SK-N-SH (cell line): Measurements from ENCODE around the gene UBE2E2. TPM values are rescaled to one million over a fixed set of nuclear protein-coding genes. Genes with fewer than 3 reads are reported as not detected.

Experiments
- CTCF ChIA-PET: fragments of 300-600, 350-600 bp; formaldehyde crosslinking; extraction: SDS; loops from one replicate; lab custom pipeline; 2021; lab: Yijun Ruan, JAX
- POLR2A ChIA-PET: fragments of 350-600 bp; sonication (Branson Sonifier 250); formaldehyde crosslinking; extraction: SDS; loops from one replicate; lab custom pipeline; 2020; ENCODE audit warnings: antibody characterized with exemption, inconsistent platforms; lab: Yijun Ruan, JAX
- DNase-seq: peaks from one replicate; pipeline ENCODE4 v3.0.0; 2012
- H2AFZ ChIP-seq: fragments of 200-600 bp; sonication (generic); 2 replicates; pipeline ENCODE4 v1.8.1; 2016; ENCODE audit warnings: antibody characterized with exemption, mild to moderate bottlenecking, low read depth
- H3F3A ChIP-seq: fragments of 200-600 bp; sonication (generic); replicated peaks from 2 replicates; pipeline ENCODE3; 2016; ENCODE audit warnings: antibody characterized with exemption, mild to moderate bottlenecking; ENCODE audit not compliant: insufficient read depth
- H3K27ac ChIP-seq, 2 experiments: fragments of 200-500 bp in 1 of 2; fragments of 200-600 bp in 1 of 2; sonication (Bioruptor generic) in 1 of 2; sonication (generic), shearing (Covaris generic) in 1 of 2; 2 replicates each; pipeline versions ENCODE4 v1.5.1 to v1.6.1; 2014 to 2016; ENCODE audit warnings: low read depth in 2 of 2, inconsistent platforms in 1 of 2, low read length in 1 of 2, mild to moderate bottlenecking in 1 of 2, mixed read lengths in 1 of 2
- H3K27me3 ChIP-seq: fragments of 200-600 bp; sonication (generic), shearing (Covaris generic); 2 replicates; pipeline ENCODE4 v1.6.1; 2016; ENCODE audit warnings: mixed run types; ENCODE audit not compliant: insufficient read depth
- H3K36me3 ChIP-seq, 2 experiments: fragments of 200-500 bp in 1 of 2; fragments of 200-600 bp in 1 of 2; sonication (Bioruptor generic) in 1 of 2; sonication (generic) in 1 of 2; replicated peaks in 1 of 2; 2 replicates each; pipeline versions ENCODE3 to v1.5.1; 2014 to 2016; ENCODE audit warnings: low read length in 1 of 2, mild to moderate bottlenecking in 1 of 2; ENCODE audit not compliant: insufficient read depth in 2 of 2, control insufficient read depth in 1 of 2
- H3K4me1 ChIP-seq, 2 experiments: fragments of 200-500 bp in 1 of 2; fragments of 200-600 bp in 1 of 2; sonication (Bioruptor generic) in 1 of 2; sonication (generic), shearing (Covaris generic) in 1 of 2; 2 replicates each; pipeline versions ENCODE4 v1.5.1 to v1.6.1; 2014 to 2016; ENCODE audit warnings: low read depth in 1 of 2, low read length in 1 of 2, mixed run types in 1 of 2; ENCODE audit not compliant: insufficient read depth in 2 of 2, control insufficient read depth in 1 of 2
- H3K4me2 ChIP-seq: fragments of 200-600 bp; sonication (generic), shearing (Covaris generic); 2 replicates; pipeline ENCODE4 v1.6.1; 2017; ENCODE audit warnings: mixed run types
- H3K4me3 ChIP-seq, 2 experiments: fragments of 200-500 bp in 1 of 2; fragments of 200-600 bp in 1 of 2; sonication (Bioruptor generic) in 1 of 2; sonication (generic), shearing (Covaris generic) in 1 of 2; 2 replicates each; pipeline versions ENCODE4 v1.5.1 to v1.8.1; 2014 to 2016; ENCODE audit warnings: low read depth in 2 of 2, inconsistent platforms in 1 of 2, low read length in 1 of 2, mild to moderate bottlenecking in 1 of 2, mixed read lengths in 1 of 2, moderate library complexity in 1 of 2
- H3K79me2 ChIP-seq: fragments of 200-600 bp; sonication (generic); 2 replicates; pipeline ENCODE4 v1.8.1; 2017; ENCODE audit warnings: mild to moderate bottlenecking; ENCODE audit not compliant: insufficient read depth
- H3K9ac ChIP-seq: fragments of 200-600 bp; sonication (generic); 2 replicates; pipeline ENCODE4 v1.6.1; 2017; ENCODE audit warnings: mixed run types
- H3K9me2 ChIP-seq: fragments of 200-600 bp; sonication (generic); 2 replicates; pipeline ENCODE4 v1.6.1; 2017; ENCODE audit warnings: mixed run types
- H3K9me3 ChIP-seq: fragments of 200-600 bp; sonication (generic); 2 replicates; pipeline ENCODE4 v1.6.1; 2017; ENCODE audit warnings: mixed run types, mild to moderate bottlenecking, moderate library complexity
- H4K20me1 ChIP-seq: fragments of 200-600 bp; sonication (generic); 2 replicates; pipeline ENCODE4 v1.6.1; 2017; ENCODE audit warnings: mild to moderate bottlenecking, mixed run types; ENCODE audit not compliant: insufficient read depth
- ELF1 ChIP-seq: IDR thresholded peaks from 2 replicates; pipeline ENCODE4 v1.4.0; 2012
- FOSL2 ChIP-seq: IDR thresholded peaks from 2 replicates; pipeline ENCODE4 v1.4.0; 2012; ENCODE audit warnings: low read depth, mild to moderate bottlenecking, moderate library complexity, borderline replicate concordance
- FOXM1 ChIP-seq: IDR thresholded peaks from 2 replicates; pipeline ENCODE4 v1.4.0; 2012; ENCODE audit warnings: low read depth, mild to moderate bottlenecking
- GATA2 ChIP-seq: sonication (generic); formaldehyde crosslinking; IDR thresholded peaks from 2 replicates; pipeline ENCODE4 v1.5.0; 2020; ENCODE audit warnings: mild to moderate bottlenecking, missing genetic modification reagents
- JUND ChIP-seq: IDR thresholded peaks from 2 replicates; pipeline ENCODE4 v1.4.0; 2012
- MXI1 ChIP-seq: IDR thresholded peaks from 2 replicates; pipeline ENCODE4 v1.6.1; 2012; ENCODE audit warnings: mild to moderate bottlenecking, low read depth, low read length, improper control_type of control experiment
- NRF1 ChIP-seq: IDR thresholded peaks from 2 replicates; pipeline ENCODE4 v1.6.1; 2012; ENCODE audit warnings: low read depth, mild to moderate bottlenecking, low read length
- POLR2AphosphoS5 ChIP-seq: IDR thresholded peaks from 2 replicates; pipeline ENCODE4 v1.6.1; 2012; ENCODE audit warnings: low read depth, low read length
- RXRA ChIP-seq: IDR thresholded peaks from 2 replicates; pipeline ENCODE4 v1.4.0; 2012; ENCODE audit warnings: low read depth, mild to moderate bottlenecking, borderline replicate concordance
- SIN3A ChIP-seq: IDR thresholded peaks from 2 replicates; pipeline ENCODE4 v1.6.1; 2012; ENCODE audit warnings: low read depth, mild to moderate bottlenecking, low read length, moderate library complexity, borderline replicate concordance
- TAF1 ChIP-seq: IDR thresholded peaks from 2 replicates; pipeline ENCODE4 v1.6.1; 2012; ENCODE audit warnings: low read depth, mild to moderate bottlenecking, low read length, moderate library complexity, borderline replicate concordance
- TEAD4 ChIP-seq: IDR thresholded peaks from 2 replicates; pipeline ENCODE4 v1.4.0; 2012; ENCODE audit warnings: mild to moderate bottlenecking, borderline replicate concordance; ENCODE audit not compliant: insufficient read depth
- WGBS: methylation state at CpG from one replicate; pipeline ENCODE4 v1.1.6; 2017; ENCODE audit warnings: low lambda C conversion rate; 5-methylcytosine and 5-hydroxymethylcytosine counted together
- polyA plus RNA-seq, 3 experiments: library from polyadenylated mRNA; depleted of rRNA; stranded (reverse); fragments of >200 nt; gene quantifications; 2 replicates each; pipeline ENCODE4 v1.2.3, GENCODE V29; 2012
- TF ChIP-seq, protein P1 (sequence below): fragments of 150-350 bp; IDR thresholded peaks from 2 replicates; pipeline ENCODE4 v1.6.1; 2016; ENCODE audit warnings: mild to moderate bottlenecking, low read depth, low read length

The UBE2E2 gene
- polyA plus RNA-seq, 1 of the 3 experiments (the other 2 are of a cell fraction), result 46.4 TPM

DNA sequence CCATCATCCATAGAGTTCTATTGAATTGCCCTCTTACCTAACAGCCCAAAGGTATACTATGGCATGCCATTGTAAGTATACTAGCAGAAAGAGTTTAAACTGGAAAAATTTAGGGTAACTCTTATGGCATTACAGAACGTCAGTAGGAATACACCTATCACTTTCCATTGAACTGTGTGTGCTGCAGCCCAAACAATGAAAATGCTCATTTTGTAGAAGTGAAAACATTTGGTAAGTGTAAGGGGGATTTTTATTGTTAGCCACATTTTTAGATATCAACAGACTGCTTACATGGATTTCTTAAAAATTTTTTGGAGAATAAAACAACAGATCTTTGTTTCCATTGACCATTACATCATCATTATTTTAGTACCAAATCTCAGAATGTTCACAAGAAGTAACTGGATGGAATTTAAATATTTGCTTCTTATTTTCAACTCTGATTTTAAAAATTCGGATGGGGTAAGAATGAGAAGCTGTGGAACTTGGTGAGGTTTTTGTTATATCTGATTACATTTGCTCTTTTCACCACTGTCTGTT is 245.9 kb downstream of the UBE2E2 start (continued):
- TF ChIP-seq, protein P1, sequence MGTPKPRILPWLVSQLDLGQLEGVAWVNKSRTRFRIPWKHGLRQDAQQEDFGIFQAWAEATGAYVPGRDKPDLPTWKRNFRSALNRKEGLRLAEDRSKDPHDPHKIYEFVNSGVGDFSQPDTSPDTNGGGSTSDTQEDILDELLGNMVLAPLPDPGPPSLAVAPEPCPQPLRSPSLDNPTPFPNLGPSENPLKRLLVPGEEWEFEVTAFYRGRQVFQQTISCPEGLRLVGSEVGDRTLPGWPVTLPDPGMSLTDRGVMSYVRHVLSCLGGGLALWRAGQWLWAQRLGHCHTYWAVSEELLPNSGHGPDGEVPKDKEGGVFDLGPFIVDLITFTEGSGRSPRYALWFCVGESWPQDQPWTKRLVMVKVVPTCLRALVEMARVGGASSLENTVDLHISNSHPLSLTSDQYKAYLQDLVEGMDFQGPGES, result no peak

DNA sequence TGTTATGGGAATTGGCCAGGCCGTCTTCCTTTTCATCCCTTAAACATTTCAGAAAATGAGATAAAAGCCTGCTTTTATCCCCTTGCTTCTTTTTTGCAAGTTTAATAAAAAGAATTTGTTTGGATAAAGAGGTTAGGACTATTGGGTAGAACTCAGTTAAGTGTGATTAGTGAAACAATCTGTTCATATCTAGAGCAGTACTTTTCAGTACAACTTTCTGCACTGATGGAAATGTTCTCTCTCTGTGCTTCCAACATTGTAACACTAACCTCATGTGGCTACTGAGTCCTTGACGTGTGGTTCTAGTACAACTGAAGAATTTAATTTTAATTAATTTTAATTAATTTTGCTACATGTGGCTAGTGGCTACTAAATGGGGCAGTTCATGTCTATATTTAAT is 246.9 kb downstream of the UBE2E2 start:
- Histone ChIP-seq H3K27ac (no peak overlapping the region), H3K4me2 (no peak overlapping the region), H3F3A (no peaks in the 10 kb centered on the region), H3K79me2 (peaks cover 19% of the 10 kb centered on the region), H2AFZ (no peak overlapping the region), H3K27me3 (no peaks in the 10 kb centered on the region), H3K9me2 (no peaks in the 10 kb centered on the region), H3K4me3 (no peak overlapping the region), H4K20me1 (no peaks in the 10 kb centered on the region), H3K36me3 (no peaks in the 10 kb centered on the region), H3K4me1 (peaks cover 5 to 9% of the 10 kb centered on the region in 2 experiments; a peak in 3 of 4 replicates), H3K9me3 (no peaks in the 10 kb centered on the region), H3K9ac (no peak overlapping the region)
- DNase-seq, result no peak
- ChIA-PET CTCF (no interaction called here), POLR2A (no interaction called here)
- WGBS, result 91% methylated on average over 2 of the region's 2 CpGs
- no peak for TF ChIP-seq FOSL2
- no peak for TF ChIP-seq RXRA
- no peak for TF ChIP-seq NRF1

DNA sequence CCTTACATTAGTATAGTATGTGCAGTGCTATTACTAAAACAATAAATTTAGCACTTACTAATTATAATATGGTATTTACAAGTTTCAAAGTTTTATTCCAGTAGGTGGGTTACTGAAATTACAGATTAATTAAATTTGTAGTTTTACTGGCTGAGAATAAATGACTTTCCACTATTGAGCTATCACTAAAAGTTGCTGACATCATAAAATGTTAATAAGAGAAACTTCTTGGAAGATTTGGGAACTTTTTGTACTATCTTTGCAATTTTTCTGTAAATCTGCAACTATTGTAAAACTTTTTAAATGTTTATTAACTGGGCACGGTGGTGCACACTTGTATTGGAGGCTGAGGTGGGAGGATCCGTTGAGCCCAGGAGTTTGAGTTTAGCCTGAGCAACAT is 247.7 kb downstream of the UBE2E2 start:
- Histone ChIP-seq H3K4me2 (no peak overlapping the region), H3K9ac (no peak overlapping the region), H3K9me3 (no peaks in the 10 kb centered on the region), H3K4me3 (no peak overlapping the region), H4K20me1 (no peaks in the 10 kb centered on the region), H3K4me1 (peaks cover 5 to 9% of the 10 kb centered on the region in 2 experiments; a peak in 3 of 4 replicates), H3K36me3 (no peaks in the 10 kb centered on the region), H3K27ac (no peak overlapping the region), H2AFZ (no peak overlapping the region), H3K27me3 (no peaks in the 10 kb centered on the region), H3K79me2 (peaks cover 19% of the 10 kb centered on the region), H3K9me2 (no peaks in the 10 kb centered on the region), H3F3A (no peaks in the 10 kb centered on the region)
- ChIA-PET POLR2A (no interaction called here), CTCF (no interaction called here)
- no peak for DNase-seq
- no peak for TF ChIP-seq POLR2AphosphoS5
- TF ChIP-seq GATA2, result no peak
- TF ChIP-seq RXRA, result no peak
- TF ChIP-seq TAF1, result no peak
- TF ChIP-seq TEAD4, result no peak
- WGBS, result 100% methylated on average over 2 of the region's 2 CpGs

DNA sequence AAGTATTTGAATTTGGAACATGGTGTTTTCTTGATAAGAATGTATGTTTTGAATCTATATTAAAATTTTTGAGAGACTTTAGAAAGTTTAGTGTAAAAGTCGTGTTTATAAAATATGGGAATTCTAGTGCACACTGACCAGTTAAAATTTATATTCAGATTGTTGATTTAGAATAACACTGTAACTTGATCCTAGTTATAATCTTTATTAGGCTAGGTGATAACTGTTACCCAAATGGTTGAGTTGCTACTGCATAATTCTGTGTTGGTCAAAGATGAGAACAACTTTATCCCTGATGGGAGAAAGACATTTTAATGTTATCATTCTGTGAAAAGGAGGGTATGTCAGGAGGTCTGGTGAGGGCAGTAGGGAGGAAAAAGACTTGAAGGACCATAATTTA is 249.3 kb downstream of the UBE2E2 start:
- peaks cover 19% of the 10 kb centered on the region for H3K79me2 ChIP-seq
- no peaks in the 10 kb centered on the region for H4K20me1 ChIP-seq
- H3K4me2 ChIP-seq, result no peak overlapping the region
- no peak for DNase-seq
- H3F3A ChIP-seq, result no peaks in the 10 kb centered on the region
- no peak overlapping the region for H2AFZ ChIP-seq
- no peak overlapping the region for H3K9ac ChIP-seq
- 95% methylated on average over 1 of the region's 1 CpG for WGBS
- no peaks in the 10 kb centered on the region for H3K36me3 ChIP-seq
- H3K27me3 ChIP-seq, result no peaks in the 10 kb centered on the region
- H3K9me3 ChIP-seq, result no peaks in the 10 kb centered on the region
- H3K27ac ChIP-seq, result no peak overlapping the region
- H3K9me2 ChIP-seq, result no peaks in the 10 kb centered on the region
- no peak overlapping the region for H3K4me3 ChIP-seq
- POLR2A ChIA-PET, result no interaction called here
- no peak for TF ChIP-seq RXRA
- no peak for TF ChIP-seq MXI1
- TF ChIP-seq NRF1, result no peak
- no peak for TF ChIP-seq SIN3A
- no peak for TF ChIP-seq ELF1
- no peak for TF ChIP-seq JUND
- no peak for TF ChIP-seq FOXM1
- TF ChIP-seq, all 33 proteins: peak for 0
- peaks cover 3 to 5% of the 10 kb centered on the region in 2 experiments; a peak in 3 of 4 replicates for H3K4me1 ChIP-seq
- CTCF ChIA-PET, result no interaction called here
